ENCODE measurements around the gene ZC3HAV1. TPM values are rescaled to one million over a fixed set of nuclear protein-coding genes. Genes with fewer than 3 reads are reported as not detected.

ZC3HAV1 gene
- total and polyA plus RNA-seq, 2 of the 4 experiments (the other 2 are of a cell fraction), result 9.9 to 22.4 TPM

- Histone ChIP-seq H2AFZ (replicated peaks; ENCODE audit: low read length, poor library complexity) (no peak overlapping the region), H2BK120ac (ENCODE audit: low read depth, low read length) (no peak overlapping the region), H3K14ac (replicated peaks; ENCODE audit: low read depth, low read length) (no peak overlapping the region), H3K79me1 (ENCODE audit: low read depth in 1 of 2, low read length in 2 of 2) (no peaks in the 10 kb centered on the region), H3K23ac (ENCODE audit: low read depth, low read length) (no peak overlapping the region), H4K20me1 (ENCODE audit: insufficient read depth, low read length) (no peaks in the 10 kb centered on the region), H4K91ac (ENCODE audit: insufficient read depth, low read depth, low read length) (no peak overlapping the region), H3K36me3 (ENCODE audit: control insufficient read depth, insufficient read depth, low read length) (peaks cover 2% of the 10 kb centered on the region; the same call in 1 of the 2 replicates), H4K8ac (ENCODE audit: low read depth in 2 of 2, low read length in 2 of 2) (no peak overlapping the region), H2BK15ac (ENCODE audit: low read depth, low read length) (no peak overlapping the region), H2AK5ac (ENCODE audit: low read depth, low read length) (no peak overlapping the region), H3K18ac (ENCODE audit: low read depth, low read length) (no peak overlapping the region), H3K4me1 (ENCODE audit: control insufficient read depth, insufficient read depth, low read length) (peaks cover 2% of the 10 kb centered on the region), H3K27me3 (ENCODE audit: control insufficient read depth, insufficient read depth, low read length) (no peaks in the 10 kb centered on the region), H3K27ac (ENCODE audit: insufficient read depth, low read length) (no peak overlapping the region), H3K4me2 (ENCODE audit: low read depth, low read length) (no peak overlapping the region), H3K4ac (ENCODE audit: low read depth, low read length) (no peak overlapping the region), H4K5ac (ENCODE audit: low read depth, low read length) (no peak overlapping the region), H3K9ac (ENCODE audit: low read depth, low read length) (no peak overlapping the region), H3K56ac (ENCODE audit: extremely low read depth, insufficient read depth, low read length) (no peak overlapping the region), H2BK20ac (ENCODE audit: low read depth, low read length) (no peak overlapping the region), H3K4me3 (ENCODE audit: insufficient read depth, low read depth, low read length) (no peak overlapping the region), H3K9me1 (ENCODE audit: insufficient read depth, low read length) (peaks cover 4% of the 10 kb centered on the region; the same call in 1 of the 2 replicates), H3K9me3 (ENCODE audit: control insufficient read depth, insufficient read depth, low read length) (no peaks in the 10 kb centered on the region), H2BK5ac (ENCODE audit: low read depth, low read length, poor library complexity, severe bottlenecking) (no peak overlapping the region), H2AK9ac (replicated peaks; ENCODE audit: low read depth, low read length, poor library complexity) (no peak overlapping the region)
- BruUV-seq (replicated peaks), result no TSS peak
- WGBS, 2 experiments (ENCODE audit: extremely low coverage in 2 of 2, insufficient read length in 1 of 2), result 71% methylated on average over 4 of the region's 6 CpGs; no CpG with 5 or more reads in 1 of the 2 experiments
- in situ Hi-C loops (cut with MboI; ENCODE audit: low sequenced_read_pairs) (no loop called here), intact Hi-C loops (cut with micrococcal nuclease) (no loop called here), dilution Hi-C loops (cut with HindIII; ENCODE audit: low sequenced_read_pairs, unreplicated experiment) (no loop called here)
- TF ChIP-seq FOS (IDR thresholded peaks at IDR 0.05; ENCODE audit: low read depth, low read length) (no peak), CHD1 (IDR thresholded peaks at IDR 0.05; ENCODE audit: low read depth, low read length) (no peak), BHLHE40 (IDR thresholded peaks at IDR 0.05; ENCODE audit: low read depth, low read length) (no peak), MAZ (IDR thresholded peaks at IDR 0.05; ENCODE audit: borderline replicate concordance, low read depth, low read length) (no peak), MXI1 (IDR thresholded peaks at IDR 0.05; ENCODE audit: borderline replicate concordance, low read depth, low read length) (no peak), RAD21 (IDR thresholded peaks at IDR 0.05; ENCODE audit: low read length) (no peak), USF2 (IDR thresholded peaks at IDR 0.05; ENCODE audit: low read depth, low read length) (no peak), SMC3 (IDR thresholded peaks at IDR 0.05; ENCODE audit: low read depth, low read length) (no peak), CTCF (conservative IDR thresholded peaks at IDR 0.05; ENCODE audit: low read depth, low read length) (no peak), RFX5 (IDR thresholded peaks at IDR 0.05; ENCODE audit: low read depth, low read length) (no peak), ELK1 (IDR thresholded peaks at IDR 0.05; ENCODE audit: borderline replicate concordance, low read depth, low read length) (no peak), POLR2A (IDR thresholded peaks at IDR 0.05; ENCODE audit: low read depth, low read length) (no peak), MAFK (IDR thresholded peaks at IDR 0.05; ENCODE audit: low read depth, low read length) (no peak), RCOR1 (IDR thresholded peaks at IDR 0.05; ENCODE audit: insufficient replicate concordance, low read length) (no peak), NFE2L2 (IDR thresholded peaks at IDR 0.05; ENCODE audit: low read depth, low read length) (no peak), CEBPB (IDR thresholded peaks at IDR 0.05; ENCODE audit: low read depth, low read length) (no peak)
- ChIA-PET CTCF (interaction anchor here (0.6 kb wide), 1 partner anchor 230 kb away, joined by 6 read pairs; no protein-coding TSS in a partner anchor), POLR2A (ENCODE audit: unreplicated experiment) (no interaction called here)
- ATAC-seq (ENCODE audit: low read depth) (no peak), DNase-seq (no peak)
These were observed 68.0 kb downstream of the ZC3HAV1 start for GRCh38 chr7:139041378-139042085.
